ENCODE results near the gene C4orf51.
"Not testable (repeated sequence)": the region's sequence is repeated elsewhere in the genome, so short reads cannot be mapped to it uniquely, and the experiment has no call there.

Gene C4orf51

GRCh38 chr4:145679991-145680455 lies at the start of gene C4orf51:
Gene C4orf51, plus strand, starts transcription at chr4:145680146. Its CDS starts 58 bp downstream, at chr4:145680204.
- DNase-seq = no peak

GRCh38 chr4:145635117-145635516 lies 44.8 kb upstream of the C4orf51 start:
- no peak for DNase-seq

GRCh38 chr4:145635630-145636029 lies 44.3 kb upstream of the C4orf51 start:
- no peak for DNase-seq

GRCh38 chr4:145639186-145639698 lies 40.7 kb upstream of the C4orf51 start:
- no peak for DNase-seq

GRCh38 chr4:145640236-145640635 lies 39.7 kb upstream of the C4orf51 start:
- not testable (repeated sequence) for DNase-seq

GRCh38 chr4:145643295-145643694 lies 36.7 kb upstream of the C4orf51 start:
- no peak for DNase-seq

GRCh38 chr4:145644699-145645098 lies 35.2 kb upstream of the C4orf51 start:
- DNase-seq = no peak

GRCh38 chr4:145656156-145656555 lies 23.8 kb upstream of the C4orf51 start:
- DNase-seq = no peak

- no peak for DNase-seq
Measured at GRCh38 chr4:145660064-145660463, 19.9 kb upstream of the C4orf51 start.

GRCh38 chr4:145663194-145663593 lies 16.8 kb upstream of the C4orf51 start:
- DNase-seq = no peak

- DNase-seq = no peak
Measured at GRCh38 chr4:145665773-145666172, 14.2 kb upstream of the C4orf51 start.

- no peak for DNase-seq
Measured at GRCh38 chr4:145670422-145670821, 9.5 kb upstream of the C4orf51 start.

GRCh38 chr4:145679520-145679919 lies 426 bp upstream of the C4orf51 start:
- no peak for DNase-seq

- no peak for DNase-seq
Measured at GRCh38 chr4:145680902-145681301, 956 bp downstream of the C4orf51 start.

GRCh38 chr4:145681518-145681917 lies 1.6 kb downstream of the C4orf51 start:
- no peak for DNase-seq

- DNase-seq = no peak
Measured at GRCh38 chr4:145681956-145682355, 2.0 kb downstream of the C4orf51 start.

GRCh38 chr4:145686991-145687390 lies 7.0 kb downstream of the C4orf51 start:
- no peak for DNase-seq

- no peak for DNase-seq
Measured at GRCh38 chr4:145690610-145691009, 10.7 kb downstream of the C4orf51 start.

GRCh38 chr4:145691416-145691815 lies 11.5 kb downstream of the C4orf51 start:
- not testable (repeated sequence) for DNase-seq

- DNase-seq = no peak
Measured at GRCh38 chr4:145694929-145695328, 15.0 kb downstream of the C4orf51 start.

- DNase-seq = no peak
Measured at GRCh38 chr4:145697332-145697731, 17.4 kb downstream of the C4orf51 start.

- DNase-seq = no peak
Measured at GRCh38 chr4:145698507-145698906, 18.6 kb downstream of the C4orf51 start.

GRCh38 chr4:145703850-145704497 lies 24.0 kb downstream of the C4orf51 start:
- no peak for DNase-seq

- no peak for DNase-seq
Measured at GRCh38 chr4:145709336-145709735, 29.4 kb downstream of the C4orf51 start.

GRCh38 chr4:145709843-145710242 lies 29.9 kb downstream of the C4orf51 start:
- no peak for DNase-seq
